Esophagus muscularis mucosa (tissue), 4 donors: ENCODE results near the gene ATP5F1D. TPM values are rescaled to one million over a fixed set of nuclear protein-coding genes. Genes with fewer than 3 reads are reported as not detected.
"Not testable (repeated sequence)": the region's sequence is repeated elsewhere in the genome, so short reads cannot be mapped to it uniquely, and the experiment has no call there.

Experiments
- DNase-seq: peaks from one replicate; pipeline ENCODE4 v3.0.0-alpha.2; 2017; ENCODE audit errors: extremely low spot score
- H3K27ac ChIP-seq, 4 donors: fragments of 200-600 bp; sonication (generic); replicated peaks in 1 of 4; 1 replicate in 3 of 4; 2 replicates in 1 of 4; pipeline ENCODE4 v1.5.1; 2016 to 2019; ENCODE audit warnings: mild to moderate bottlenecking in 1 of 4
- H3K27me3 ChIP-seq, 4 donors: fragments of 200-600 bp; sonication (generic); one replicate each; pipeline versions ENCODE4 v1.5.1 to v1.6.0; 2016 to 2019
- H3K36me3 ChIP-seq, 4 donors: fragments of 200-600 bp; sonication (generic); one replicate each; pipeline ENCODE4 v1.5.1; 2016 to 2019
- H3K4me1 ChIP-seq, 4 donors: fragments of 200-600 bp; sonication (generic); one replicate each; pipeline ENCODE4 v1.5.1; 2016 to 2019
- H3K4me3 ChIP-seq, 4 donors: fragments of 200-600 bp; sonication (generic); 1 replicate in 2 of 4; 2 replicates in 2 of 4; pipeline ENCODE4 v1.5.1; 2016 to 2019; ENCODE audit warnings: mild to moderate bottlenecking in 4 of 4, moderate library complexity in 1 of 4
- H3K9me3 ChIP-seq, 4 donors: fragments of 200-600 bp; sonication (generic); 1 replicate in 3 of 4; 2 replicates in 1 of 4; pipeline ENCODE4 v1.5.1; 2016 to 2019
- CTCF ChIP-seq, 3 experiments: fragments of 200-600 bp in 2 of 3; fragments of 450-650 bp in 1 of 3; sonication (generic) in 2 of 3; IDR thresholded peaks; one replicate each; pipeline ENCODE4 v1.5.1; 2017 to 2019; ENCODE audit warnings: antibody characterized with exemption in 3 of 3, mild to moderate bottlenecking in 2 of 3, moderate library complexity in 1 of 3
- EP300 ChIP-seq: sonication (generic); formaldehyde crosslinking; IDR thresholded peaks from one replicate; pipeline ENCODE4 v1.6.1; 2017; ENCODE audit warnings: antibody characterized with exemption
- POLR2A ChIP-seq: fragments of 450-650 bp; IDR thresholded peaks from one replicate; pipeline ENCODE4 v1.6.1; 2017; ENCODE audit warnings: antibody characterized with exemption, moderate library complexity, mild to moderate bottlenecking, low read depth
- POLR2AphosphoS5 ChIP-seq, 2 donors: sonication (generic); formaldehyde crosslinking; IDR thresholded peaks; one replicate each; pipeline ENCODE4 v1.6.1; 2017; ENCODE audit warnings: antibody characterized with exemption in 2 of 2
- WGBS: methylation state at CpG from one replicate; pipeline ENCODE4 v1.1.5; 2018; 5-methylcytosine and 5-hydroxymethylcytosine counted together
- intact Hi-C: fragments of 100-400 bp; cut with DNase I; formaldehyde crosslinking; loops from one replicate; pipeline ENCODE4 v1.15.1; 2023
- total RNA-seq, 4 donors: library from RNA; depleted of rRNA; stranded (reverse); fragments of >200 nt; gene quantifications; one replicate each; pipeline versions ENCODE4 v1.1.0 to v1.2.1, GENCODE V29; 2016

ATP5F1D gene
- total RNA-seq, result 100 to 1,000 TPM in 2 of 4 donors, 10 to 100 TPM in 2; 77.5 to 140 (median 109) TPM

GRCh38 chr19:1241417-1242095 is at the start of gene ATP5F1D:
TSS of gene ATP5F1D (plus strand) at chr19:1241751. CDS start at chr19:1241851, 100 bp downstream.
- H3K27me3 ChIP-seq, result peaks cover 0 to 9% (median 2%) of the 10 kb centered on the region in 4 donors
- DNase-seq, result peak; percentile 97
- H3K27ac ChIP-seq, result peak within 1 kb of the TSS; percentile 91 to 100 (median 100)
- intact Hi-C loops, result no loop called here
- WGBS, result 0% methylated on average over 12 of the region's 79 CpGs
- H3K36me3 ChIP-seq, result peaks cover 0 to 3% (median 0%) of the 10 kb centered on the region in 4 donors
- no peak for TF ChIP-seq EP300
- peak in 1 of 3 experiments; percentile 22 for TF ChIP-seq CTCF (IDR thresholded peaks at IDR 0.05)
- peak; percentile 92 to 98 for TF ChIP-seq POLR2AphosphoS5 (IDR thresholded peaks at IDR 0.05)
- TF ChIP-seq POLR2A, result peak; percentile 18
- no peaks in the 10 kb centered on the region for H3K9me3 ChIP-seq
- H3K4me3 ChIP-seq, result peak within 1 kb of the TSS; percentile 81 to 94 (median 83)
- H3K4me1 ChIP-seq, result peaks cover 75 to 93% (median 86%) of the 10 kb centered on the region in 4 donors

- Histone ChIP-seq H3K4me3 (no peak overlapping the region), H3K27ac (no peak overlapping the region), H3K27me3 (no peaks in the 10 kb centered on the region), H3K36me3 (no peaks in the 10 kb centered on the region), H3K9me3 (no peaks in the 10 kb centered on the region), H3K4me1 (peaks cover 0 to 18% (median 12%) of the 10 kb centered on the region in 4 donors)
- intact Hi-C loops, result no loop called here
- WGBS, result 90% methylated on average over 10 of the region's 10 CpGs
- DNase-seq, result no peak
- no peak for TF ChIP-seq EP300
- TF ChIP-seq CTCF (IDR thresholded peaks at IDR 0.05), result no peak
- TF ChIP-seq POLR2A, result no peak
- no peak for TF ChIP-seq POLR2AphosphoS5 (IDR thresholded peaks at IDR 0.05)
These were observed 42.0 kb upstream of the ATP5F1D start for GRCh38 chr19:1199531-1199930.

GRCh38 chr19:1200614-1201013 is 40.9 kb upstream of the ATP5F1D start:
- intact Hi-C loops, H3K36me3 ChIP-seq, H3K9me3 ChIP-seq, DNase-seq, H3K27ac ChIP-seq, H3K4me3 ChIP-seq, H3K27me3 ChIP-seq: not testable (repeated sequence)
- peaks cover 5 to 23% (median 19%) of the 10 kb centered on the region in 4 donors for H3K4me1 ChIP-seq
- 91% methylated on average over 4 of the region's 4 CpGs for WGBS

- Histone ChIP-seq H3K36me3 (peaks cover 0 to 8% (median 5%) of the 10 kb centered on the region in 4 donors), H3K27me3 (no peaks in the 10 kb centered on the region), H3K4me3 (peak within 1 kb of the TSS; percentile 64 to 88 (median 78)), H3K9me3 (no peaks in the 10 kb centered on the region), H3K27ac (peak within 1 kb of the TSS; percentile 79 to 89 (median 87)), H3K4me1 (peaks cover 36 to 67% (median 61%) of the 10 kb centered on the region in 4 donors)
- intact Hi-C loops, result no loop called here
- WGBS, result 12% methylated on average over 27 of the region's 114 CpGs
- TF ChIP-seq POLR2AphosphoS5 (IDR thresholded peaks at IDR 0.05) (peak; percentile 82 to 88), EP300 (no peak), CTCF (IDR thresholded peaks at IDR 0.05) (peak in 1 of 3 experiments; percentile 23)
- peak; percentile 99 for DNase-seq
These were observed 36.1 kb upstream of the ATP5F1D start, which contains the start of gene STK11 for GRCh38 chr19:1205114-1206099. TSS of gene STK11 (plus strand) at chr19:1205778. CDS start at chr19:1206914, 1,136 bp downstream.
